VCaP (cell line): ENCODE measurements around the gene FBN2.
"Not testable (repeated sequence)": the region's sequence is repeated elsewhere in the genome, so short reads cannot be mapped to it uniquely, and the experiment has no call there.

Experiments used
- H3K27ac ChIP-seq: fragments of 450-650 bp; 2 replicates; pipeline ENCODE4 v1.5.1; 2017
- TF ChIP-seq, protein P1 (sequence below): fragments of 450-650 bp; conservative IDR thresholded peaks from 2 replicates; pipeline ENCODE4 v1.5.1; 2017; ENCODE audit warnings: mild to moderate bottlenecking, moderate library complexity

The FBN2 gene

DNA sequence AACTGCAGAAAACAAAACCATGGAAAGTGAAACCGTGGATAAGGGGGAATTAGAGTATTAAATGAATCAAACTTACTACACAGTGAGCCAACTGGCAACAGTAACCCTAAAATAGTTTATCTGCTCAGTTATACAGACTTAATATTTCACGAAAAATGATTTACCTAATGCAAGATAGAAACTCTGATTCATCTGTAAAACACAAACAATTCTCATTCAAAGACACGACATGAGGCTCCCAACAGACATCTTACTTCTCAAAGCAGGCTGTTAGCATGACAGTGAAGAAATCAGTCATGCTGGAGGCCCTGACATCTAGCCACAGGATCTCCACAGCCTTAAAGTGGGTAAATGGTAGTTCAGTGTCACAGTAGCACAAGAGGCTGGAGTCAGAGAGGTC, 131.2 kb downstream of the FBN2 start:
- TF ChIP-seq, protein P1, sequence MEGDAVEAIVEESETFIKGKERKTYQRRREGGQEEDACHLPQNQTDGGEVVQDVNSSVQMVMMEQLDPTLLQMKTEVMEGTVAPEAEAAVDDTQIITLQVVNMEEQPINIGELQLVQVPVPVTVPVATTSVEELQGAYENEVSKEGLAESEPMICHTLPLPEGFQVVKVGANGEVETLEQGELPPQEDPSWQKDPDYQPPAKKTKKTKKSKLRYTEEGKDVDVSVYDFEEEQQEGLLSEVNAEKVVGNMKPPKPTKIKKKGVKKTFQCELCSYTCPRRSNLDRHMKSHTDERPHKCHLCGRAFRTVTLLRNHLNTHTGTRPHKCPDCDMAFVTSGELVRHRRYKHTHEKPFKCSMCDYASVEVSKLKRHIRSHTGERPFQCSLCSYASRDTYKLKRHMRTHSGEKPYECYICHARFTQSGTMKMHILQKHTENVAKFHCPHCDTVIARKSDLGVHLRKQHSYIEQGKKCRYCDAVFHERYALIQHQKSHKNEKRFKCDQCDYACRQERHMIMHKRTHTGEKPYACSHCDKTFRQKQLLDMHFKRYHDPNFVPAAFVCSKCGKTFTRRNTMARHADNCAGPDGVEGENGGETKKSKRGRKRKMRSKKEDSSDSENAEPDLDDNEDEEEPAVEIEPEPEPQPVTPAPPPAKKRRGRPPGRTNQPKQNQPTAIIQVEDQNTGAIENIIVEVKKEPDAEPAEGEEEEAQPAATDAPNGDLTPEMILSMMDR, result no peak
- H3K27ac ChIP-seq, result no peak overlapping the region

DNA sequence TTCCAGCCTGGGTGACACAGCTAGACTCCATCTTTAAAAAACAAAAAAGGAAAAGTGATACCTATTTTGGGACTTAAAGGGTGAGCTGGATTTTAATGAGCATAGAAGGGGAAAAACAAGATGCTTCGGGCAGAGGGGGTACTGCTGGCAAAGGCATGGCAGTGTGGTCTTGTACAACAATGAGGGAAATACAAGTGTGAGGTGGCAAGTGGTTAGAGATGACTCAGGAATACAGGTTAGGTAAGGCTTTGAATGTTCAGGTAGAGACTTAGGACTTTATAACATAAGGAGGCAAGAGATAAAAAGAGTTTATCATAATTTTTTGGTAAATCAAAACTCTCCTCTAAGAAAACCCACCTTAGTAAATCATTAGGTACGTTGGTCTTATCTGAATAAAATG, 132.9 kb downstream of the FBN2 start:
- TF ChIP-seq, protein P1, result no peak
- no peak overlapping the region for H3K27ac ChIP-seq

DNA sequence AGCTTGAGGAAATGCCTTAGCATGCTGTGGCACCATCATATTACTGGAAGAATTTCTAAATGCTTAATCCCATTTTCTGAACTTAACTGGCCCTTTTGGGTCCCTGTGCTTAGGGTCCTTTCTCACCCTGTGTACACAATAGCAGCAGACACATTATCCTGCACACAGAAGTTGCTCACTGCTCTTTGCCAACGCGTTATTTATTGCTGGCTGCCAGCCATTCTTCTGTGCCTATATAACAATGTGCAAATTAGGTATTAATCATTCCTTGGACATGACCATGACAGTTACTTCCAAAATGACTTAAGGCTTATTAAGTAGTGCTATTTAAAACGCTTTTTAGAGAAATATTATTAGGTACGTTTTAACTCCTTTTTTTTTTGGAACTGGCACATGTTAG, 134.7 kb downstream of the FBN2 start:
- TF ChIP-seq, protein P1, result no peak
- H3K27ac ChIP-seq, result peak overlapping the region; percentile 2; the same call in 1 of the 2 replicates

DNA sequence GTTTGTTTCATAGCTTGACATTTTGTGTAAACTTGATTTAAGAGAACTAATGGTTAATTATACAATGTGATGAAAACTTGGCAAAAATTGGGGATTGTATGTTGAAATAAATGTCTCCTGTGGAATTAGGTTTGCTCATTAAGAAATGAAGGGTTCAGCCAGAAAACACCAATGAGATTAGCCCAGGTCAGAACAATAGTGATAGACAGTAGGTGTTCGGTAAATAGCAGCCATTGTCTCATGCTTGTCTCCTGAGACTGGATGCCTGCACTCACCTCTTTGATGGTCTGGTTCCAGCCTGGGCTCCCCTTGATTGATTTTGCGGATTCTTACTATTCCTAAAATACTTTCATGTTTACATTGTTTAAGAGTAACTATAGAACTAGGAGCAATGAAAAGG, 135.5 kb downstream of the FBN2 start:
- peak overlapping the region; percentile 2; the same call in 1 of the 2 replicates for H3K27ac ChIP-seq
- TF ChIP-seq, protein P1, result no peak

DNA sequence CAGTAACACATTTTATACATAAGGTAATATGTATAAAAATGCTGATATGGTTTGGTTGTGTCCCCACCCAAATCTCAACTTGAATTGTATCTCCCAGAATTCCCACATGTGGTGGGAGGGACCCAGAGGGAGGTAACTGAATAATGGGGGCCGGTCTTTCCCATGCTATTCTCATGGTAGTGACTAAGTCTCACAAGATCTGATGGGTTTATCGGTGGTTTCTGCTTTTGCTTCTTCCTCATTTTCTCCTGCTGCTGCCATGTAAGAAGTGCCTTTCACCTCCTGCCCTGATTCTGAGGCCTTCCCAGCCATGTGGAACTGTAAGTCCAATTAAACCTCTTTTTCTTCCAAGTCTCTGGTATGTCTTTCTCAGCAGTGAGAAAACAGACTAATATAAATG, 137.3 kb downstream of the FBN2 start:
- not testable (repeated sequence) for H3K27ac ChIP-seq

DNA sequence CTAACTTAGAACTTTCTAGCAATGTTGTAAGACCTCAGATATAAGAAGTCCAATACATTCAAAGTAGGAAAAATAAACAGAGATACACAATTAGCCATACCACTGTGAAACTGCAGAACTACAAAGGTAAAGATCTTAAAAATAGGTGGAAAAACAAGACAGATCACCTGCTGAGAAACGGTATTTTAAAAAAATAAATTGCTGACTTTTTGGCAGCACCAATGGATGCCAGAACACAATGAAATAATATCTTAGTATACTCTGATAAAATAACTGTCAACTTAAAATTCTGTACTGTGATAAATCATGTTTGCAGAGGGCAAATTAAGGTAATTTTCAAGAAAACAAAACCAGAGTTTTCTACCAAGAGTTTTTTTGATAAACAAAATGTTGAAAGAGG, 138.9 kb downstream of the FBN2 start:
- TF ChIP-seq, protein P1, result no peak
- H3K27ac ChIP-seq, result no peak overlapping the region

DNA sequence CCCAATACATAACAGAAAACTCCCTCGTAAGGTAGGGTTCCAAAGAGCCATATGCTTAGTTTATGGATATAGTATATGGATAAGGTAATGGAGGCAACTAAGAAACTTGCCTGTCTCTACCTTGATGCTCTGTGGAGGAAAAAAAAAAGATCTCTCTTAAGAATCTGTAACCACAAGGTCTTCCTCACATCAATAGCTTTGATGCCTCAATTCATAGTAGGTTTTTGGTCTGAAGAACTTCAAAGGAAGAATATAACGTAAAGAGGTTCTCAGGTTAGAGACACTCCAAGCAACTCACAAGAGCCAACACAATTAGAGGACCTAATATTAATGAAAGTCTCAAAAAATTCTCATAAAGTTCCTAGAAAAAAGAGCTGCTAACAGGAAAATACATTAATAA, 140.2 kb downstream of the FBN2 start:
- TF ChIP-seq, protein P1, result no peak

DNA sequence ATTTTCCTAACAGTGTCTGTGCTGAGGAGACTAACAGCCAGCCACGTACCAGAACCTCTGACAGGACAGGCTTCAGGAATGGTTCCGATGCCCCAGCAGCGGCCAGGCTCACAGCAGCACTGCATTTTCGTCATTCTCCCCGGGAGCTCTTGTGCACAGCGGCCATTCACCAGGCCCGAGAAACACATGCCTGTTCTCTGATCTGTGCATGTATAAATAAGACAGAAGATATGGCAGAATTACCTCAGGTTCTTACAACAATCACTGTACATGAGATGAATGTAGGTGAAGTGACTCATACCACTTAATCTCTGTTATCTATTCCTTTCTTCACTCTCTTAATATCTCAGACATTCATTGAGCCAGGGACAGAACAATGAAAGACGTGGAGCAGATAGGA, 143.0 kb downstream of the FBN2 start:
- TF ChIP-seq, protein P1, result no peak
- no peak overlapping the region for H3K27ac ChIP-seq

More for the DNA sequence above, 140.2 kb downstream of the FBN2 start:
- H3K27ac ChIP-seq, result no peak overlapping the region
